GM21390 (cell line): ENCODE results near the gene RELCH.

Experiments used
- ATAC-seq: cut with Tn5 transposase; IDR thresholded peaks from one replicate; pipeline ENCODE4 v1.9.1; 2021; ENCODE audit not compliant: unreplicated experiment

RELCH gene

DNA sequence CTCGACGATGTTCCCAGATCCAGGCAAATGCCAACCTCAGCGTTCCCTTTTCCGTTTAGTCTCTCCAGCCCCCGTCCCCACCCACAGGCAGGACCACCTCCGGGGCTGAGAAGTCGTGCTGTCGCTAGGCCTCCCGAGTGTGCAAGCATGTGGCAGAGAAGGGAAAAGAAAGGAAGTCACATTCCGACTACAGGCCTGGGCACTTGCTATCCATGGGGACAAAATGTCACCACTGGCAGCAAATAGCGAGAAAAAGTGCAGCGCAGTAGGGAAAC lies 619 bp upstream of the RELCH start:
- ATAC-seq, result peak; percentile 9

DNA sequence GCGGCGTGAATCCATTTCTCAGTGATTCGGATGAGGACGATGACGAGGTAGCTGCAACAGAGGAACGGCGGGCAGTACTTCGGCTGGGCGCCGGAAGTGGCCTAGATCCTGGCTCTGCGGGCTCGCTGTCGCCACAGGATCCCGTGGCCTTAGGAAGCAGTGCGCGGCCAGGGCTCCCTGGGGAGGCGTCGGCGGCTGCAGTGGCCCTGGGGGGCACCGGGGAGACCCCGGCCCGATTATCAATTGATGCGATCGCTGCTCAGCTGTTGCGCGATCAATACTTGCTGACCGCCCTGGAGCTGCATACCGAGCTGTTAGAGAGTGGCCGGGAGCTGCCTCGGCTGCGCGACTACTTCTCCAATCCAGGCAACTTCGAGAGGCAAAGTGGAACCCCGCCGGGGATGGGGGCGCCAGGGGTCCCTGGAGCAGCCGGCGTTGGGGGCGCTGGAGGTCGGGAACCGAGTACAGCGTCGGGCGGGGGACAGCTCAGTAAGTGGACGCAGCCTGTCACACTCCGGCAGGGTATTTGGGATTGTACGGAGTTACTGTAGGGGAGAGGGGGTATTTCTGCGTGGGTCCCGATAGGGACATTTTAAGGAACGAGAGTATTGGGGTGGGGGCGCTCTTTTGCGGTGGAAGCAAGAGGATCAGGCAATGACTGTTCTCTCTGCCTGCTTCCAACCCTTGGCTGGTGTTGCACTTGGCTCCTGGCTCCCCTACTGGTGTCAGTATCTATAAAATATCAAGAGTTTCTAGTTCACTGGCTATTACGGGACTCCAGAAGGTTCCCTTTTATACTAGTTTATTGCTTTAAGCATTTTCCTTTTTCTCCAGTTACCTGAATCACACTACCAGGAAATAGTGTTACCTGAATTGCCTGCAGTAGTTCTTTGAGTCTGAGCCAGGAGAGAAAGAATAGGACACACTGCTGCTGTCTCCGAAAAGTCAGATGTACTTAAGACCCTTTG lies 772 bp downstream of the RELCH start:
- ATAC-seq, result no peak

DNA sequence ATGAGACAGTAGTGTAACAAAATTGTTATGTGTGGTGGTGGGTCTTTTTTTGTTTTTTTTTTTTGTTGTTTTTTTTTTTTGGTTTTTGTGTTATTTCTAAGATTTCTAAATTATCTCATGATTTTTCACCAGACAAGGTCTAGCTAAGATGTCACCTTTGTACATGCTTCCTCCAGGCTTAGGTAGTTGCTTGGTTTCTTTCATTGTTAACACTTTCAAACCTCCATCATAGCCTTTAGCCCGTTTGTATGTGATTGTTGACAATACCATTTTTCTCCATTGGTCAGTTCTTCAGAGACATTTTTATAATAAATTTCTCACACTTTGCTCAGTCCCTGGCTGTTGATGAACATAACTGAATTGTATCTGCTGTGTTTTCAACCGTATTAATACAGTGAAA lies 2.2 kb downstream of the RELCH start:
- no peak for ATAC-seq

DNA sequence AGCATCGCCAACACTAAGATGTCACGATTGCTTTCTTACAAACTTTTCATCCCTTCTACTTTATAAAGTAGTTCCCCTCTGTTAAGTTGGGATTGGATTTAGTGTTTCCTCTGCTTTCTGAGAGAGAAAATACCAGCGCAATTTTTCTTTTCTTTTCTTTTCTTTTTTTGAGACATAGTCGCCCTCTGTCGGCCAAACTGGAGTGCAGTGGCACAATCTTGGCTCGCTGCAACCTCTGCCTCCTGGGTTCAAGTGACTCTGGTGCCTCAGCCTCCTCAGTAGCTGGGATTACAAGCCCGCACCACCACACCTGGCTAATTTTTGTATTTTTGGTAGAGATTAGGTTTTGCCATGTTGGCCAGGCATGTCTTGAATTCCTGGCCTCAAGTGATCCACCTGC lies 9.0 kb downstream of the RELCH start:
- ATAC-seq, result no peak

DNA sequence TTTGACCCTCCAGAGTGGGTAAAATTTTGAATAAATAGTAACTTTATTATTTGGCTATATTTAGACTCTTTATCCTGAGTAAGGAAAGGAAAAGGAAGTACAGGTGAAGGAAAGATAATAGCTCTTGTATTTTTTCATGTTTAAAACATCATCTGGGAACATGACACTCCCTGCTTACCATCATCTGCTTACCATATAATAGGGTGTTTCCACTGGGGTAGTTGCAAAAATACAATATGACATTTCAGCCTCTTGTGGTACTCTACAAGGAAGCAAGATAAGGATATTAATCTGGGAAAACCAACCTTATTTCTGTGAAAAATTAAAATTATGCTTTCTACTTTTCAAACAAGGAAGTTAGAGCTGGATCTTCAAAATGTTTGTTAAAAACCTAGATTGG lies 9.9 kb downstream of the RELCH start:
- no peak for ATAC-seq

DNA sequence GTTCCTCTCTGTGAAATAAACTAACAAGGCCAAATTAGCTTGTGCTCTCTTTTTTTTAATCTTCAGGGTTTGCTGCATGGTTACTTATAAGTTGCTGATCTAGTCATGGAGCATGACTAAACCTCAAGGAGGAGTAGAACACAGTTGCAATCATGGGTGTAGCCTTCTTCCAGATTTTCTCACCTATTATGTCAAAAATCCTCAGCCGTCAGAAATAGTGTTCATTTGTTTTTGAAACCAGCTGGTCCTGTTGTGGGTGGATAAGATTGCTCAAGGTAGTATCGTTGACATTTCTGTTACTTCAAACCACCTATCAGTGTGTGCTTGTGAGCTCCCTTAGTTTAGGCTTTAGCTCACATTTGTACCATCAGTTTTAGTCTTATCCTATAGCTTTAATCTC lies 11.2 kb downstream of the RELCH start:
- no peak for ATAC-seq

DNA sequence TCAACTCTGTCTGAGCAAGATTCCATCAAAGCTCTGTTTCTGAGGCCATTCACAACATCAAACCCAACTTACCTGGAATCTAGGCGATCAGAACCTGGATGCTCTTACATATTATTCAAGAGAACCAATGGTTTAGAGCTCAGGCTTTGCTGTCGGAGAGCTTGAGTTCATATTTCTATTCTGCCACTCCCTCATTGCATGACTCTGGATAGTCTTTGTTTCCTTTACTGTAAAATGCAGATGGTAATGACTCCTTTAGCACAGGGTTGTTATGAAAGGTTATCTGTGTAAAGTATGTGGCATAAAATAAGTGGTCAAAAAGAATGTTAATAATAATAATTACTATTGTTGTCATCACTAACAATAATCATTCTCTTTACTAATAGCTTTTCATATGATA lies 12.6 kb downstream of the RELCH start:
- ATAC-seq, result no peak

DNA sequence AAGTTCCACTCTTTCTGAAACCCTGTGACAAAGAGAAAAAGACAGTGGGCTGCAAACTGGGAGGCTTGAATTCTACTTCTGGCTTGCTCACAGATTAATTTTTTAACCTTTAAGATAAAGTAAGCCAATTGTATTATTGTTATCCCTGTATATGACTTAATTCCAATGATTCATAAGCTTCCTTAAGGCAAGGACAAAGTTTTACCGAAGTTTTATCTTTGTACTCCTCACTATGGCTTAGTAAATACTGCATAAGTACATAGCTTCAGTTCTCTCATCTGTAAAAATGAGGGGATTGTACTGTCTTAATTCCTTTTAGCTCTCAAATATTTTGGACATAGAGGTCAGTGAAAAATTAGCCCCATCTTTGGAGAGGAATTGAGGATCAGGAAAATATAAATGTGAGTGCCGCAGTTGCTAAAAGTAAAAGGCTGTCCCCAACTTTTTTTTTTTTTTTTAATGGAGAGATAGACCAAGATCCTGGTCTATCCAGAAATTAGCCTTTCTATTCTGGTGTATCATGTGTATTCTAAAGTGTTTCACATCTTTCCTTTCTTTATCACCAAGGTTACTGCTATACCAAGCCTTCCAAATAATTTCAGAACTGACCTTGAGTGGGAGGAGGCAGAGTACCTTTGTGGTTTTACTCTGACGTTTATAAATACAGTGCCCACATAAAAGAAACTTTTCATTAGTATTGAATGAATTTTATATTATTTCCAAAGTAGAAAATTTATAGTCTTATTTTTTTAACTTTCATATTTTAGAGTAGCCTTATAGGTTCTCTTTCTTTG lies 13.3 kb downstream of the RELCH start:
- no peak for ATAC-seq

DNA sequence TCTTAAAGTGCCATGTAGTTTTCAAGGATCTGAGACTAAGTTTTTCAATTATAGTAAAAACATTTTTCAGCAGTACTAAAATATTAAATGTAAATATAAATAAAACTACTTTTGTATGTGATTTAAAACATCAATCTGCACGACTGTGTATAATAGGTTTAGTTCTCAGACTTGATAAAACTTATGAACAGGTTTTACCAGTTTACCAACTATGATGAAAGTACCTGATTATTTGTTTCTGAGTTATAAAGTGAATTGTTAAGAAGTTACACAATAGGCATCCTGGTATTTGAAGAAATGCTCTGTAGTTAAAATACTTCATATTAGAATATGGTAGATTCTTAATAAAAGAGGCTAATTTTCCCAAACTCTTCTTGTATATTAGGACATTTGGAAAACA lies 14.8 kb downstream of the RELCH start:
- ATAC-seq, result no peak

DNA sequence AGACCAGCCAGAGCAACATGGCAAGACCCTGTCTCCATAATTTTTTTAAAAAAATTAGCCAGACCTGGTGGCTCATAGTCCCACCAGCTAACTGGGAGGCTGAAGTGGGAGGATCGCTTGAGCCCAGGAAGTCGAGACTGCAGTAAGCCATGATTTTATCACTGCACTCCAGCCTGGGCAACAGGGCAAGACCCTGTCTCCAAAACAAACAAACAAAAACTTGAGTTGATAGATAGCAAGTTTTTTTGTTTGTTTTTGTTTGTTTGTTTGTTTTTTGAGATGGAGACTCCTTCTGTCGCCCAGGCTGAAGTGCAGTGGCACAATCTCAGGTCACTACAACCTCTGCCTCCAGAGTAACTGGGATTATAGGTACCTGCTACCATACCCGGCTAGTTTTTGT lies 18.8 kb downstream of the RELCH start:
- no peak for ATAC-seq

DNA sequence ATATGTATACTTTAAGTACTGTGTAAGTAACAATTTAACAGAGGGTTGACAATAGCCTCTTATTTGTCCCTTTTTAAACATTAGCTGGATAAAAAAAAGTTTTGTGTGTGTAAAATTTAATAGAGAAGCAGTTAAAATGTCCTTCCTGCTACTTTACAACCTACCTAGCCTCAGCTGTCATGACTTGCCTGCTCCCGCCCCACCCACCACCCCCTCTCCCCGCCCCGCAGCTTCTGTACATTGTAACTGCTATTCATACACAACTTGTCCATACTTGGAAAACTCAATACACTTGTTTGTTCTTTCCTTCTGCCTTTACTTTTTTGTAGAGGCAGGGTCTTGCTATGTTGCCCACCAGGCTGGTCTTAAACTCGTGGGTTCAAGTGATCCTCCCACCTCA lies 19.5 kb downstream of the RELCH start:
- ATAC-seq, result no peak

DNA sequence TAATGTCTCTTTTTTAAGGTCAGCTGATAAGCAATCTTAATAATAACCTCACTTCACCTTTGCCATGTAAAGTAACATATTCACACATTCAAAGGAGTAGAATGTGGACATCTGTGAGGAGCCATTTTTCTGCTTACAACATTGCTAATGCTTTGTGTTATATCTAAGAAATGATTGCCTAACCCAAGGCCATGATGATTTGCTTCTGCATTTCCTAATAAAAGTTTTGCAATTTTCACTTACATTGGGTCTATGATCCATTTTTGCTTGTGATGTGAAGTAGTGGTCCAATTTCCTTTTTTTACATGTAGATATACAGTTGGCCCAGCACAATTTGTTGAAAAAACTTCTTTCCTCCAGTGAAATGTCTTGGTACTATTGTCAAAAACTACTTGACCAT lies 22.0 kb downstream of the RELCH start:
- ATAC-seq, result no peak

DNA sequence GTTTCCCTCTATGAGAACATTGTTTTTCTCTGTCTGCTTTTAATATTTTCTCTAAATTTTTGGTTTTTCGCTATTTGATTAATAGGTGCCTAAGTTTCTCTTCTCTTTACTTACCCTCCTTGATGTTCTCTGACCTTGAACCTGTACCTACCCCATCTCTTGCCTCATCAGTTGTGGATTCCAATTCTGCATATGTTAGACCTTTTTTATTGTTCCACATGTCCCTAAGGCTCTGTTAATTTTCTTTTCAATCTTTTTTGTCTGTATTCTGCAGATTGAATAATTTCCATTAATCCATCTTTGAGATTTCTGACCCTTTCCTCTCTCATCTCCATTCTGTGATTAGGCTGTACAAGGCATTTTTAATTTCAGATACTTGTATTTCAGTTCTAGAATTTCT lies 23.1 kb downstream of the RELCH start:
- ATAC-seq, result no peak

DNA sequence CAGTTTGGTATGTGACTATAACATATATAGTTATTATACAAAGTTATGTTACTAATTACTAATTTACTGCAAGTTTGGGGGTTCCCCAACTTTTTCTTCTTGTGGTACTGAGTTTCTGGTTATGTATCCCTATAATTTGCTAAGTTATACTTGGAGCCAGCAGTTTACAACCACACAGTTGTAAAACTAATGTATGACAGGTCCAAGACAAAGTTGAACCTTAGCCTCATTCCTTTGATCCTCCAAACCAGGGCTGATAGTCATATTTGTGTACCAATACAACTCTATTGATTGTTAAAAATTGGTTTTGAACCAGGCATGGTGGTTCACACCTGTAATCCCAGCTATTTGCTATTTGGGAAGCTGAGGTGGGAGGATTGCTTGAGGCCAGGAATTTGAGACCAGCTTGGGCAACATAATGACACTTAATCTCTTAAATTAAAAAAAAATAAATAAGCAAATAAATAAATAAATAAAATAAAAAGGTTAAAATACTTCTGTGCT lies 24.3 kb downstream of the RELCH start:
- ATAC-seq, result no peak

DNA sequence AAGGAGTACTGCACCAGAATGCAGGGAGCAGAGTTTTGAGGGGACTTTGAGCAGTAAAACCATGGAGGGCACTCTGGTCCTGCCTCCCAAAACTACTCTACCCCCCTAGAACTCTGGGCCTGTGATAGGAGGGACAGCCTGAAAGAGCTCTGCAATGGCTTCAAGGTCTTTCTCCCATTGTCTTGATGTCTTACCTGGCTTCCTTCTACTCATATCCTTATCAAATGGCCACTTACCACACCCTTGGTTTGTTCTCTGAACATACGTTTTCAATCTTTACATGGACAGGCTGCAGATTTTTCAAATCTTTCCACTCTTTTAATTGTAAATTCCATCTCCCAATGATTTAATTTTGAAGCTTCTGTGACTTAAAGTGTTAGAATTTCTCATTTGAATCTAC lies 27.7 kb downstream of the RELCH start:
- no peak for ATAC-seq

DNA sequence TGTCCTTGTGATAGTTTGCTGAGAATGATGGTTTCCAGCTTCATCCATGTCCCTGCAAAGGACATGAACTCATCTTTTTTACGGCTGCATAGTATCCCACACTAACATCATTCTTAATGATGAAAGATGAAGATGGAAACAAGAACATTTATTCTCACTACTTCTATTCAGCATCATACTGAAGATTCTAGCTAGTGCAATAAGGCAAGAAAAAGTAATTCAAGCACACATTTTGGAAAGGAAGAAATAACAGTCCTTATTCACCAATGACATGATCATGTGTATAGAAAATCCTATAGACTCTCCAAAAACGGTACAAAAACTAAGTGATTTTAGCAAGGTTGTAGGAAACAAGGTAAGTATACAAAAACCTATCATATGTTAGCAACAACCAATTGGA lies 37.2 kb downstream of the RELCH start:
- no peak for ATAC-seq

DNA sequence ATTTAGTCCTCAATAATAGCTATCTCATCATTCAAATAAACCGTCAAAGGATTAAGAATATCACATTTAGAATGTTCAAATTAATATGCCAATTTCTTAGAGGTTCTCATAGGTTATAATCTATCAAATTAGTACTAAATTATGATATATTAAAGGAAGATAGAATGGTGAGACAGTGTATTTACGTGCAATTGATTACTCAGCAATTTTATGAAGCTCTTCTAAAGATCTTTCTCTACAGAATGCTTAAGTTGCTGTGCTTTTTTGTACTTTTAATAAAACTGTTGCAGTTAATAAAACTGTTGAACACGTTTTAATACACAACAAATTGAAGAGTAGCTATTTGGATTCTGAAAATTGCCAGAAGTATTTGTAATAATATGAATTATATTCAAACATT lies 39.0 kb downstream of the RELCH start:
- no peak for ATAC-seq

DNA sequence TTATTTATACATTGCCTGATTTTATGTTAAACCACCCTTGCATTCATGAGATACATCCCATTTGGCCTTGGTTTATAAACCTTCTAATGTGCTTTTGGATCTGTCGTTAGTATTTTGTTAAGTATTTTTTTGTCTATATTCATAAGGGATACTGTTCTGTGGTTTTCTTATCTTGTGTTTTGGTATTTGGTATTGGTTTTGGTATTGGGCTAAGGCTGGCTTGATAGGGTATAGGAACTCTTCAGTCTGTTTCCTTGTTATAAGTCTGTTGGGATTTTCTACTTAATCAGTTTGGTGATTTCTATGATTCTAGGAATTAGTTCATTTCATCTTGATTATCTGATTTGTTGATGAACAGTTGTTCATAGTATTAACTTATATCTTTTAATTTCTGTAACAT lies 49.2 kb downstream of the RELCH start:
- no peak for ATAC-seq

DNA sequence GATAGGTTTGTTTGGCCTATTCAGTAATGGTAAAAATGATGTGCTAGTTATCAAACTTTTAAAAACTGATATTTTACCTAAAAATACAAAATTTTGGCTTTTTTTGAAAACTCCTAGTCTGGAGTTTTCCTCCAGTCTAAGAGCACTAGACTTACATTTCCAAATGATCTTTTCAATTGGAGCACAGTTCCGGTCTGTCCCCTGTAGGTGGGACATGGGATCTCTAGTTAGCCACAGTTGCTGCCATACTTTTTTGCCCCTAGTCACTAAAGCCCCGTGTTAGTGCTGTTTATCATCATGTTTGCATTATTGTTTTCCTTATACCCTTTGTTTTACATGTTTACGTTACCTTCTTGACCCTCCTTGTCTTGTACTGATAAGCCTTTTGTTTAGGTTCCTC lies 52.4 kb downstream of the RELCH start:
- ATAC-seq, result no peak

DNA sequence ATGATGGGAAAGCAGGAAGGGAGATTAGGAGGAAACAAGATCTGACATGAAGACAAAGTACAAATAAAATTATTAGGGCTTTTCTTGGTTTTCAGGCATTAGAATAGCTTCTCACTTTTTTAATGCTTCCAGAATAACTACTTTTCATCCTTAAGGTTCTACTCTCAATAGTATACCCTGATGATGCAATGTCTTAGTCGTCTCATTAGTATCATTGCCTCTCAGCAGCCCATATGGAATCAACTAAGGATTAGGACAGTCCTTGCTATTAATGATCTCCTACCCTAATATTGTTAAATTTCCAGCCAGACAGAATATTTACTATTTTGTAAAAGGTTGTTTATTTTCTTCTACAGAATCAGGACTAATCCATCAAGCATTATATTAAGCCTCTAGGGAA lies 55.9 kb downstream of the RELCH start:
- no peak for ATAC-seq

DNA sequence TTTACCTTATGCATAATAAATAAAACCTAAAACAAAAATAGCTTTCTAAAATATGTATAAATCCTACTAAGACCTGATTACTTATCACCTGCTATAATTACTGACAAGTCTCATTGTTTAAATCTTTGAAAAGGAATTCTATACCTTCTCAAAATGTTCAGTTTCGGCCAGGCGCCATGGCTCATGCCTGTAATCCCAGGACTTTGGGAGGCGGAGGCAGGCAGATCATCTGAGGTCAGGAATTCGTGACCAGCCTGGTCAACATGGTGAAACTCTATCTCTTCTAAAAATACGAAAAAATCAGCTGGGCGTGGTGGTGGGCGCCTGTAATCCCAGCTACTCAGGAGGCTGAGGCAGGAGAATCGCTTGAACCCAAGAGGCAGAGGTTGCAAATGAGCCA lies 58.1 kb downstream of the RELCH start:
- ATAC-seq, result no peak

DNA sequence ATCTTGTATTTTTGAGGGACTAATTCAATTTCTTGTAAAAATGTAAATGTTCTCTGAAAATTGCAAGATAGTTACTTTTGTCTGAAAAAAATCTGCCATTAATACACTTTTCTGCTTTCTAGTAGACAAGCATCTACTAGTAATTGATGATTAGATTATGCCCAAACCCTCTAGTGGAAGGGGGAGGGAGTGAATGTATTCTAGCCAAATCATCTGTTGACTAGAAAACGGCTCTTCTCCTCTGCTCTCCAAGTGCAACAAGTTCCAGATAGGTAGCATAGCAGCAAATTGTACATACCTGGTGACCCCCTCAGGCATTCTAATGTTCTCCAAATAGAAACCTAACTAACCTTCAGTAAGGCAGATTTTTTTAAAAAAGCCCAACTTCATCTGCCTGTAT lies 58.6 kb downstream of the RELCH start:
- ATAC-seq, result no peak
